Measurements from ENCODE around the gene KLRF2. TPM values are rescaled to one million over a fixed set of nuclear protein-coding genes. Genes with fewer than 3 reads are reported as not detected.
A peak's percentile ranks its signal among the peaks of the same experiment; 100 is the strongest.

KLRF2 gene
- total RNA-seq, 1 experiment from 2014 or later = not detected

- H3K4me2 ChIP-seq (ENCODE audit: insufficient read depth, insufficient read length, low read length) = peak overlapping the region; percentile 49
Measured at GRCh38 chr12:9910716-9911421, 29.6 kb downstream of the KLRF2 start.

More at GRCh38 chr12:9910716-9911421, 29.6 kb downstream of the KLRF2 start:
- Histone ChIP-seq H3K9ac (ENCODE audit: extremely low read depth, insufficient read length, low read length) (peak overlapping the region; percentile 76), H3K14ac (ENCODE audit: insufficient read depth, low read length) (no peak overlapping the region), H3K79me1 (ENCODE audit: insufficient read depth, low read depth, low read length, poor library complexity, severe bottlenecking) (no peaks in the 10 kb centered on the region), H2BK15ac (ENCODE audit: low read depth, low read length) (no peak overlapping the region), H4K91ac (ENCODE audit: insufficient read length, low read depth, low read length) (no peak overlapping the region), H2BK20ac (ENCODE audit: low read depth, low read length, poor library complexity, severe bottlenecking) (no peak overlapping the region), H3T11ph (ENCODE audit: low read length) (no peak overlapping the region), H3K23me2 (ENCODE audit: insufficient read length, low read depth, low read length, poor library complexity, severe bottlenecking) (no peaks in the 10 kb centered on the region), H3K18ac (ENCODE audit: insufficient read length, low read depth, low read length) (no peak overlapping the region), H3K79me2 (ENCODE audit: insufficient read depth, low read length) (no peaks in the 10 kb centered on the region), H4K5ac (ENCODE audit: insufficient read length, low read depth, low read length) (peak overlapping the region; percentile 6), H3K27me3 (ENCODE audit: insufficient read depth, low read length) (no peaks in the 10 kb centered on the region), H2BK12ac (ENCODE audit: insufficient read length, low read depth, low read length) (no peak overlapping the region), H3K56ac (ENCODE audit: insufficient read length, low read depth, low read length) (no peak overlapping the region), H4K20me1 (ENCODE audit: control insufficient read depth, insufficient read depth, insufficient read length) (no peaks in the 10 kb centered on the region), H4K8ac (replicated peaks; ENCODE audit: insufficient read length, low read depth, low read length) (no peak overlapping the region), H3K9me3 (ENCODE audit: control insufficient read depth, low read depth, low read length) (peaks cover 13% of the 10 kb centered on the region), H2BK120ac (ENCODE audit: low read depth, low read length, poor library complexity, severe bottlenecking) (no peak overlapping the region), H2AFZ (ENCODE audit: low read length) (no peak overlapping the region), H3K4ac (ENCODE audit: low read depth, low read length) (no peak overlapping the region), H3K27ac (ENCODE audit: insufficient read length, low read depth, low read length) (peak overlapping the region; percentile 65), H2BK5ac (ENCODE audit: insufficient read length, low read length) (peak overlapping the region; percentile 93), H2AK5ac (ENCODE audit: insufficient read length, low read length) (no peak overlapping the region), H3K4me1 (ENCODE audit: insufficient read depth, low read length) (no peaks in the 10 kb centered on the region), H3K23ac (ENCODE audit: insufficient read length, low read depth, low read length) (no peak overlapping the region)
- Mint-ChIP-seq H3K27me3 (ENCODE audit: low read depth) (0 out of 2 replicates have a peak, but pooled peaks cover 2% of the 10 kb centered on the region), H3K4me1 (no peaks in the 10 kb centered on the region), H3K36me3 (ENCODE audit: insufficient read depth in 1 of 3, low read depth in 3 of 3) (peaks cover 21 to 39% (median 38%) of the 10 kb centered on the region in 3 experiments), H3K9me3 (peaks cover 33 to 43% of the 10 kb centered on the region in 2 experiments), H3K4me3 (peak overlapping the region in 1 of 2 experiments; percentile 36; a peak in 2 of 5 replicates), H3K27ac (peak overlapping the region in 2 of 3 experiments; percentile 40 to 74; a peak in 3 of 7 replicates)
- TF ChIP-seq CTCF (conservative IDR thresholded peaks at IDR 0.05) = no peak
- WGBS (ENCODE audit: extremely low coverage, insufficient read length, low lambda C conversion rate) = no CpG with 5 or more reads among the region's 7 CpGs
- peak; percentile 87 for DNase-seq

All from H9 (cell line).